Progenitor cell of endocrine pancreas (in vitro differentiated cells): ENCODE results near the gene GMDS. TPM values are rescaled to one million over a fixed set of nuclear protein-coding genes. Genes with fewer than 3 reads are reported as not detected.
A peak's percentile ranks its signal among the peaks of the same experiment; 100 is the strongest.

Experiments
- DNase-seq: peaks from one replicate; pipeline ENCODE4 v3.0.0; 2021; ENCODE audit warnings: low spot score; ENCODE audit not compliant: unreplicated experiment
- H3K27ac Mint-ChIP-seq: 2 replicates; pipeline ENCODE4 v1.8.0; 2021; ENCODE audit warnings: mild to moderate bottlenecking, moderate library complexity, mixed read lengths
- H3K27me3 Mint-ChIP-seq: 2 replicates; pipeline ENCODE4 v1.8.0; 2021; ENCODE audit warnings: mixed read lengths
- H3K36me3 Mint-ChIP-seq: 2 replicates; pipeline ENCODE4 v1.8.0; 2022; ENCODE audit warnings: mixed read lengths; ENCODE audit not compliant: insufficient read depth
- H3K4me1 Mint-ChIP-seq: 2 replicates; pipeline ENCODE4 v1.8.0; 2021; ENCODE audit warnings: low read depth, mixed read lengths
- H3K4me3 Mint-ChIP-seq: 2 replicates; pipeline ENCODE4 v1.8.0; 2021; ENCODE audit warnings: low read depth, mild to moderate bottlenecking, moderate library complexity, mixed read lengths
- H3K9me3 Mint-ChIP-seq: 2 replicates; pipeline ENCODE4 v1.8.0; 2021; ENCODE audit warnings: low read depth, mixed read lengths
- total RNA-seq: library from RNA; stranded (reverse); gene quantifications from 2 replicates; pipeline ENCODE4 v1.2.1, GENCODE V29; 2021
- TF ChIP-seq, protein P1 (sequence below): fragments of 200-600 bp; sonication (generic); IDR thresholded peaks from one replicate; pipeline ENCODE4 v1.5.0; 2021; ENCODE audit warnings: antibody characterized with exemption, mild to moderate bottlenecking; ENCODE audit not compliant: unreplicated experiment

The GMDS gene
- total RNA-seq, 1 donor from 2014 or later, result 17.2 TPM

GRCh38 chr6:1864496-1864895 is 380.9 kb downstream of the GMDS start:
- TF ChIP-seq, protein P1, sequence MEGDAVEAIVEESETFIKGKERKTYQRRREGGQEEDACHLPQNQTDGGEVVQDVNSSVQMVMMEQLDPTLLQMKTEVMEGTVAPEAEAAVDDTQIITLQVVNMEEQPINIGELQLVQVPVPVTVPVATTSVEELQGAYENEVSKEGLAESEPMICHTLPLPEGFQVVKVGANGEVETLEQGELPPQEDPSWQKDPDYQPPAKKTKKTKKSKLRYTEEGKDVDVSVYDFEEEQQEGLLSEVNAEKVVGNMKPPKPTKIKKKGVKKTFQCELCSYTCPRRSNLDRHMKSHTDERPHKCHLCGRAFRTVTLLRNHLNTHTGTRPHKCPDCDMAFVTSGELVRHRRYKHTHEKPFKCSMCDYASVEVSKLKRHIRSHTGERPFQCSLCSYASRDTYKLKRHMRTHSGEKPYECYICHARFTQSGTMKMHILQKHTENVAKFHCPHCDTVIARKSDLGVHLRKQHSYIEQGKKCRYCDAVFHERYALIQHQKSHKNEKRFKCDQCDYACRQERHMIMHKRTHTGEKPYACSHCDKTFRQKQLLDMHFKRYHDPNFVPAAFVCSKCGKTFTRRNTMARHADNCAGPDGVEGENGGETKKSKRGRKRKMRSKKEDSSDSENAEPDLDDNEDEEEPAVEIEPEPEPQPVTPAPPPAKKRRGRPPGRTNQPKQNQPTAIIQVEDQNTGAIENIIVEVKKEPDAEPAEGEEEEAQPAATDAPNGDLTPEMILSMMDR, result no peak
- Mint-ChIP-seq H3K36me3 (no peaks in the 10 kb centered on the region), H3K27me3 (peaks cover 15% of the 10 kb centered on the region), H3K4me3 (no peak overlapping the region), H3K9me3 (no peaks in the 10 kb centered on the region), H3K4me1 (peaks cover 40% of the 10 kb centered on the region), H3K27ac (peak overlapping the region; percentile 46)
- DNase-seq, result no peak

- Mint-ChIP-seq H3K27ac (no peak overlapping the region), H3K36me3 (no peaks in the 10 kb centered on the region), H3K4me3 (no peak overlapping the region), H3K27me3 (peaks cover 10% of the 10 kb centered on the region), H3K4me1 (peaks cover 32% of the 10 kb centered on the region), H3K9me3 (no peaks in the 10 kb centered on the region)
- no peak for DNase-seq
- TF ChIP-seq, protein P1, result no peak
These were observed 383.0 kb downstream of the GMDS start for GRCh38 chr6:1862411-1862810.

- Mint-ChIP-seq H3K4me3 (no peak overlapping the region), H3K9me3 (no peaks in the 10 kb centered on the region), H3K4me1 (peaks cover 17% of the 10 kb centered on the region), H3K27me3 (peaks cover 10% of the 10 kb centered on the region), H3K36me3 (no peaks in the 10 kb centered on the region), H3K27ac (no peak overlapping the region)
- TF ChIP-seq, protein P1, result no peak
- no peak for DNase-seq
These were observed 384.6 kb downstream of the GMDS start for GRCh38 chr6:1860756-1861348.

DNA sequence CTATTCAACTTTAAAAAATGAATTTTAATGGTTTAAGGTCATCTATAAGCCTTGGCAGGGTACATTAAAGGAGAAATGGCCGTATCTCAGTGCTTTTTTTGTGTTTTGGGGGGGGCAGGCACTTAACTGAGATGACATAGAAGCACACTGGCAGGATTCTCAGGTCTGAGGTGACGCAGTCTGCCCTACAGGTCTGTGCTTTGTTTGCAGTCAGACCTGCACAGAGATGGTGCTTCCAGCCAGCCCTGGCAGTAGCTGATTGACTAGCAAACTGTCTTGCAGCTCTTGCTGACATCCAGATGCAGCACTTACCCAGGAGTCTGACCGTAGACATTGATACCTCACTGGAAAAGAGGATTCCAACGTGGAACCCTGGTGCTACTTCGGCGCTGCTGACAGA is 386.5 kb downstream of the GMDS start:
- H3K4me3 Mint-ChIP-seq, result no peak overlapping the region
- H3K27ac Mint-ChIP-seq, result no peak overlapping the region
- H3K36me3 Mint-ChIP-seq, result no peaks in the 10 kb centered on the region
- H3K27me3 Mint-ChIP-seq, result peaks cover 10% of the 10 kb centered on the region
- no peaks in the 10 kb centered on the region for H3K9me3 Mint-ChIP-seq
- TF ChIP-seq, protein P1, result no peak
- no peak for DNase-seq
- H3K4me1 Mint-ChIP-seq, result no peaks in the 10 kb centered on the region

DNA sequence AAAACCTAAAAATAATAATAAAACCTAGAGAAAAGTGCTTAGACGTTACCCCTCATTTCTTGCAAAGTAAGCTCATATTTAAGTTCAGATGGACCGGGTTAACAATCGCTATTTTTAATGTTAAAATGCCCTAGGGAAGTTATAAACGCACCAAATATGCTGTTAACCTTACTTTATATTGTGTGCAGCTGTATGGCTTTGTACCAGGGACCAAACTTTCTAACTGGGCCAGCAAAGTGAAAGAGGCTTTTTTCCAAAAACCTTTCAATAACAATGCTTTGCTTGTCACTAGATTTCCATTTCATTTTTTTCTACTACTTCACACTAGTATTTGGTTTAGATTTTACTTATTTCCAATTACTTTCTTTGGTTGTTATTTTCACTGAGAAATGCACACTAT is 387.2 kb downstream of the GMDS start:
- TF ChIP-seq, protein P1, result no peak
- H3K4me1 Mint-ChIP-seq, result no peaks in the 10 kb centered on the region
- no peak overlapping the region for H3K27ac Mint-ChIP-seq
- no peaks in the 10 kb centered on the region for H3K36me3 Mint-ChIP-seq
- DNase-seq, result no peak
- H3K27me3 Mint-ChIP-seq, result peaks cover 10% of the 10 kb centered on the region
- H3K4me3 Mint-ChIP-seq, result no peak overlapping the region
- H3K9me3 Mint-ChIP-seq, result no peaks in the 10 kb centered on the region
